KMS-11 (cell line): ENCODE measurements around the gene ST6GALNAC4.

Experiments
- H2AFZ ChIP-seq: fragments of 200-600 bp; sonication (generic); 2 replicates; pipeline ENCODE4 v1.6.1; 2016; ENCODE audit warnings: antibody characterized with exemption, mixed run types, low read depth
- H3K27ac ChIP-seq: fragments of 200-600 bp; sonication (generic); 2 replicates; pipeline ENCODE4 v1.6.1; 2016; ENCODE audit warnings: mild to moderate bottlenecking, mixed run types
- H3K27me3 ChIP-seq: fragments of 200-600 bp; sonication (generic); 2 replicates; pipeline ENCODE4 v1.6.1; 2017; ENCODE audit warnings: mild to moderate bottlenecking, low read depth, mixed run types, moderate library complexity; ENCODE audit not compliant: insufficient read depth
- H3K36me3 ChIP-seq: fragments of 200-600 bp; sonication (generic); 2 replicates; pipeline ENCODE4 v1.6.1; 2017; ENCODE audit warnings: mild to moderate bottlenecking, mixed run types; ENCODE audit not compliant: insufficient read depth
- H3K4me1 ChIP-seq: fragments of 200-600 bp; sonication (generic); 2 replicates; pipeline ENCODE4 v1.6.1; 2016; ENCODE audit warnings: mild to moderate bottlenecking, low read depth, mixed run types; ENCODE audit not compliant: poor library complexity, severe bottlenecking
- H3K4me2 ChIP-seq: fragments of 200-600 bp; sonication (generic); 2 replicates; pipeline ENCODE4 v1.7.0; 2016; ENCODE audit warnings: mild to moderate bottlenecking, mixed run types
- H3K4me3 ChIP-seq: fragments of 200-600 bp; sonication (generic); IDR thresholded peaks from 2 replicates; pipeline ENCODE4 v1.6.1; 2017; ENCODE audit warnings: low read depth, low read length, mixed read lengths; ENCODE audit not compliant: insufficient read depth
- H3K79me2 ChIP-seq: fragments of 200-600 bp; sonication (generic); 2 replicates; pipeline ENCODE4 v1.6.1; 2016; ENCODE audit warnings: low read depth, mixed run types; ENCODE audit not compliant: insufficient read depth
- H3K9ac ChIP-seq: fragments of 200-600 bp; sonication (generic); 2 replicates; pipeline ENCODE4 v1.6.1; 2016; ENCODE audit warnings: mild to moderate bottlenecking, mixed run types
- H4K20me1 ChIP-seq: fragments of 200-600 bp; sonication (generic); 2 replicates; pipeline ENCODE4 v1.6.1; 2016; ENCODE audit warnings: mild to moderate bottlenecking, mixed run types; ENCODE audit not compliant: insufficient read depth
- CTCF ChIP-seq: fragments of 200-600 bp; sonication (generic); conservative IDR thresholded peaks from 2 replicates; pipeline ENCODE4 v1.6.1; 2017; ENCODE audit warnings: low read depth, mild to moderate bottlenecking, antibody characterized with exemption, low read length, moderate library complexity, mixed read lengths

ST6GALNAC4 gene

GRCh38 chr9:127938298-127938690 lies 21.5 kb upstream of the ST6GALNAC4 start:
- no peak overlapping the region for H3K9ac ChIP-seq
- H3K79me2 ChIP-seq = peaks cover 24% of the 10 kb centered on the region
- no peak for TF ChIP-seq CTCF
- no peak overlapping the region for H3K4me3 ChIP-seq
- H3K4me1 ChIP-seq = peaks cover 18% of the 10 kb centered on the region
- no peaks in the 10 kb centered on the region for H4K20me1 ChIP-seq
- H3K27me3 ChIP-seq = no peaks in the 10 kb centered on the region
- no peaks in the 10 kb centered on the region for H3K36me3 ChIP-seq
- no peak overlapping the region for H3K27ac ChIP-seq
- H2AFZ ChIP-seq = no peak overlapping the region
- H3K4me2 ChIP-seq = no peak overlapping the region

- no peak for TF ChIP-seq CTCF
- peak within 1 kb of the TSS; percentile 63 for H2AFZ ChIP-seq
Measured at GRCh38 chr9:127937388-127938297, 20.8 kb upstream of the ST6GALNAC4 start, which contains the start of gene DPM2. Gene DPM2, minus strand, starts transcription at chr9:127937854. Its CDS starts 34 bp downstream, at chr9:127937820.

GRCh38 chr9:127937056-127937387 lies 20.2 kb upstream of the ST6GALNAC4 start:
- Histone ChIP-seq H3K4me3 (peak overlapping the region; percentile 37), H3K4me2 (peak overlapping the region; percentile 92), H3K79me2 (peaks cover 24% of the 10 kb centered on the region), H4K20me1 (no peaks in the 10 kb centered on the region), H3K27ac (peak overlapping the region; percentile 44), H3K9ac (peak overlapping the region; percentile 65; the same call in 1 of the 2 replicates), H3K36me3 (no peaks in the 10 kb centered on the region), H2AFZ (peak overlapping the region; percentile 63; the same call in 1 of the 2 replicates), H3K4me1 (peaks cover 23% of the 10 kb centered on the region), H3K27me3 (no peaks in the 10 kb centered on the region)
- TF ChIP-seq CTCF = no peak

More at GRCh38 chr9:127937388-127938297, 20.8 kb upstream of the ST6GALNAC4 start, which contains the start of gene DPM2:
- Histone ChIP-seq H3K79me2 (peaks cover 24% of the 10 kb centered on the region), H3K4me1 (peaks cover 19% of the 10 kb centered on the region), H3K4me3 (peak within 1 kb of the TSS; percentile 37), H3K4me2 (peak within 1 kb of the TSS; percentile 92), H3K9ac (peak within 1 kb of the TSS; percentile 65; the same call in 1 of the 2 replicates), H3K27me3 (no peaks in the 10 kb centered on the region), H3K27ac (peak within 1 kb of the TSS; percentile 44), H3K36me3 (no peaks in the 10 kb centered on the region), H4K20me1 (no peaks in the 10 kb centered on the region)

GRCh38 chr9:127936347-127936852 lies 19.6 kb upstream of the ST6GALNAC4 start:
- no peaks in the 10 kb centered on the region for H3K36me3 ChIP-seq
- H3K4me2 ChIP-seq = peak overlapping the region; percentile 92
- H3K27me3 ChIP-seq = no peaks in the 10 kb centered on the region
- TF ChIP-seq CTCF = no peak
- no peak overlapping the region for H3K27ac ChIP-seq
- peaks cover 29% of the 10 kb centered on the region for H3K4me1 ChIP-seq
- H3K9ac ChIP-seq = no peak overlapping the region
- no peaks in the 10 kb centered on the region for H4K20me1 ChIP-seq
- H2AFZ ChIP-seq = no peak overlapping the region
- H3K4me3 ChIP-seq = peak overlapping the region; percentile 37
- H3K79me2 ChIP-seq = peaks cover 24% of the 10 kb centered on the region
